ENCODE data around the gene PWWP2B. TPM values are rescaled to one million over a fixed set of nuclear protein-coding genes. Genes with fewer than 3 reads are reported as not detected.

Gene PWWP2B
- total RNA-seq, 1 experiment from 2014 or later: 12.2 TPM

DNA sequence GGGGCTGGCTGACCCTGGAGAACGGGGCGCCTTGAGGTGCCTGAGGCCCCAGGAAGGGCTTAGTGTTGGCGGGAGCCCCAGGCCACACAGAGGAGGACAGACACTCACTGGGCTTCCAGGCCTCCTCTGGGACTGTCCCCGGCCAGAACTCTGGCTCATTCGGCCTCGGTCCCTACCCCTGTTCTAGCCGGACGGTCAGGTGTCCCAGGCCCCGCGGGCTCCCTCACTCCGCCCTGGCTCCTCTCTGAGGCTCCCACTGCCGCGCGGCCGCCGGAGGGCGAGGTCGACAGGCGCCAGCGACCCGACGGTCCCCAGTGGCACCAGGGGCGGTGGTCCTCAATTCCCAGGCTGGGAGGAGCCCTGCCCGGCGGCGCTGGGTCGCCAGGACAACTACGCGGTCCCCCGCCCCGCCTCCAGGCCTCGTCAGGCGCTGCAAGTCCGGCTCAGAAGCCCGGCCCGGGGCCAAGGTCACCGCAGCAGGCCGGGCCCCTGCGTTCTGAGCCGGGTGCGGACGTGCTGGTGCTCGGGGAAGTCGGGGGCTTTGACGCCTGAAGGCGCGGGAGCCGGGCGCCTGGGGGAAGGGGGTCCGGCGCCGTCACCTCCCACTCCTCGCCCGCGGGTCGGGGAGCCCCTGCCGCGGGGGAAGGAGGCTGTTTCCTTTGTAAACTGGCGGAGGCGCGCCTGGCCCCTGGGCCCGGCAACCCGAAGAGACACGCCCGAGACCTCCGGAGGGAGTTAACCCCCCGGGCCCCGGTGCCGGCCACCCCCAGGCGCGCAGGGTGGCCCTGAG, 1.1 kb upstream of the PWWP2B start:
- Mint-ChIP-seq H3K27ac (no peak overlapping the region), H3K9me3 (peaks cover 10% of the 10 kb centered on the region), H3K36me3 (no peaks in the 10 kb centered on the region), H3K4me3 (no peak overlapping the region), H3K27me3 (ENCODE audit: low read depth) (peaks cover 4% of the 10 kb centered on the region; the same call in 1 of the 2 replicates), H3K4me1 (peaks cover 17% of the 10 kb centered on the region)
- CTCF ChIA-PET: no interaction called here
- POLR2A ChIA-PET: no interaction called here
- ATAC-seq (peak; percentile 67), DNase-seq (ENCODE audit: low spot score) (peak; percentile 81)
- TF ChIP-seq CREM (CRISPR knock-in tag; IDR thresholded peaks at IDR 0.05): 0 out of 2 replicates have a peak, but pooled peaks have one; percentile 23
- no peak for TF ChIP-seq TCF7 (CRISPR knock-in tag; IDR thresholded peaks at IDR 0.05; ENCODE audit: low read depth)
- TF ChIP-seq GTF2I (CRISPR knock-in tag; conservative IDR thresholded peaks at IDR 0.05): no peak
- no peak for TF ChIP-seq ZNF219 (CRISPR knock-in tag; IDR thresholded peaks at IDR 0.05; ENCODE audit: borderline replicate concordance)
- TF ChIP-seq, protein P1, sequence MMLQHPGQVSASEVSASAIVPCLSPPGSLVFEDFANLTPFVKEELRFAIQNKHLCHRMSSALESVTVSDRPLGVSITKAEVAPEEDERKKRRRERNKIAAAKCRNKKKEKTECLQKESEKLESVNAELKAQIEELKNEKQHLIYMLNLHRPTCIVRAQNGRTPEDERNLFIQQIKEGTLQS (CRISPR knock-in tag; conservative IDR thresholded peaks at IDR 0.05): no peak
- TF ChIP-seq EMX1 (CRISPR knock-in tag; IDR thresholded peaks at IDR 0.05): no peak
- TF ChIP-seq TP53 (CRISPR knock-in tag; IDR thresholded peaks at IDR 0.05): no peak
- peak; percentile 72; the same call in 1 of the 2 replicates for TF ChIP-seq FOXP1 (CRISPR knock-in tag; IDR thresholded peaks at IDR 0.05; ENCODE audit: borderline replicate concordance)
- TF ChIP-seq MYBL2 (CRISPR knock-in tag; IDR thresholded peaks at IDR 0.05): no peak
- TF ChIP-seq, protein P2, sequence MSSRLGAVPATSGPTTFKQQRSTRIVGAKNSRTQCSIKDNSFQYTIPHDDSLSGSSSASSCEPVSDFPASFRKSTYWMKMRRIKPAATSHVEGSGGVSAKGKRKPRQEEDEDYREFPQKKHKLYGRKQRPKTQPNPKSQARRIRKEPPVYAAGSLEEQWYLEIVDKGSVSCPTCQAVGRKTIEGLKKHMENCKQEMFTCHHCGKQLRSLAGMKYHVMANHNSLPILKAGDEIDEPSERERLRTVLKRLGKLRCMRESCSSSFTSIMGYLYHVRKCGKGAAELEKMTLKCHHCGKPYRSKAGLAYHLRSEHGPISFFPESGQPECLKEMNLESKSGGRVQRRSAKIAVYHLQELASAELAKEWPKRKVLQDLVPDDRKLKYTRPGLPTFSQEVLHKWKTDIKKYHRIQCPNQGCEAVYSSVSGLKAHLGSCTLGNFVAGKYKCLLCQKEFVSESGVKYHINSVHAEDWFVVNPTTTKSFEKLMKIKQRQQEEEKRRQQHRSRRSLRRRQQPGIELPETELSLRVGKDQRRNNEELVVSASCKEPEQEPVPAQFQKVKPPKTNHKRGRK (CRISPR knock-in tag; IDR thresholded peaks at IDR 0.05; ENCODE audit: borderline replicate concordance): no peak
- peak; percentile 50; the same call in 1 of the 2 replicates for TF ChIP-seq SP1 (CRISPR knock-in tag; conservative IDR thresholded peaks at IDR 0.05)
- TF ChIP-seq, protein P3, sequence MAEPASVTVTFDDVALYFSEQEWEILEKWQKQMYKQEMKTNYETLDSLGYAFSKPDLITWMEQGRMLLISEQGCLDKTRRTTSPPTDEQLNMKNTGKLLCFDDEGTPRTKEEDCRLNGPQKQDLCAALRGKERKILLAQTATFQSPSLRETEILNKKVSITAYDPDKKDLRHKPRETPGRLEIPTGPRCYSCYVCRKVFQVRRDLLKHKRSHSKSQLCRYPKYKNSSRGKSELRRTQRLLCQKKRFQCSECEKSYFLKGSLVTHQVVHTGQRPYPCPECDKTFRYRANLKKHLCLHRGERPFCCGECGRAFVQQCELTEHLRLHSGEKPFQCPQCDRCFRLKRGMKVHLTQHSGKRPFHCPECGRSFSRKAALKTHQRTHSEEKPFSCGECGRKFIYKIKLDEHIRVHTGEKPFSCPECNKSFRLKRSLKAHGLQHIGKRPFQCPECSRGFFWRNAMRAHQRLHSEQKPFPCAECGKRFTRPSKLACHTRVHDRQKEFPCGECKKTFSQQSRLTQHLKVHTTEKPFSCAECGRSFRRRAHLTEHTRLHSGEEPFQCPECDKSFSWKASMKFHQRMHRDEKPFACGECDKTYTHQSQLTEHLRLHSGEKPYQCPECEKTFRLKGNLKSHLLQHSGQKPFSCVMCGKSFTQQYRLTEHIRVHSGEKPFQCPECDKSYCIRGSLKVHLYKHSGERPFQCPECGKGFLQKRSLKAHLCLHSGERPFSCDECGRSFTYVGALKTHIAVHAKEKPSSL (CRISPR knock-in tag; conservative IDR thresholded peaks at IDR 0.05): no peak
- no peak for TF ChIP-seq ETV6 (CRISPR knock-in tag; IDR thresholded peaks at IDR 0.05)
- peak; percentile 55; the same call in 1 of the 2 replicates for TF ChIP-seq FOXK1 (CRISPR knock-in tag; IDR thresholded peaks at IDR 0.05)
- TF ChIP-seq, protein P4, sequence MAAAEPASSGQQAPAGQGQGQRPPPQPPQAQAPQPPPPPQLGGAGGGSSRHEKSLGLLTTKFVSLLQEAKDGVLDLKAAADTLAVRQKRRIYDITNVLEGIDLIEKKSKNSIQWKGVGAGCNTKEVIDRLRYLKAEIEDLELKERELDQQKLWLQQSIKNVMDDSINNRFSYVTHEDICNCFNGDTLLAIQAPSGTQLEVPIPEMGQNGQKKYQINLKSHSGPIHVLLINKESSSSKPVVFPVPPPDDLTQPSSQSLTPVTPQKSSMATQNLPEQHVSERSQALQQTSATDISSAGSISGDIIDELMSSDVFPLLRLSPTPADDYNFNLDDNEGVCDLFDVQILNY (CRISPR knock-in tag; IDR thresholded peaks at IDR 0.05): no peak
- TF ChIP-seq, protein P5, sequence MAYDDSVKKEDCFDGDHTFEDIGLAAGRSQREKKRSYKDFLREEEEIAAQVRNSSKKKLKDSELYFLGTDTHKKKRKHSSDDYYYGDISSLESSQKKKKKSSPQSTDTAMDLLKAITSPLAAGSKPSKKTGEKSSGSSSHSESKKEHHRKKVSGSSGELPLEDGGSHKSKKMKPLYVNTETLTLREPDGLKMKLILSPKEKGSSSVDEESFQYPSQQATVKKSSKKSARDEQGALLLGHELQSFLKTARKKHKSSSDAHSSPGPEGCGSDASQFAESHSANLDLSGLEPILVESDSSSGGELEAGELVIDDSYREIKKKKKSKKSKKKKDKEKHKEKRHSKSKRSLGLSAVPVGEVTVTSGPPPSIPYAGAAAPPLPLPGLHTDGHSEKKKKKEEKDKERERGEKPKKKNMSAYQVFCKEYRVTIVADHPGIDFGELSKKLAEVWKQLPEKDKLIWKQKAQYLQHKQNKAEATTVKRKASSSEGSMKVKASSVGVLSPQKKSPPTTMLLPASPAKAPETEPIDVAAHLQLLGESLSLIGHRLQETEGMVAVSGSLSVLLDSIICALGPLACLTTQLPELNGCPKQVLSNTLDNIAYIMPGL (CRISPR knock-in tag; IDR thresholded peaks at IDR 0.05): peak; percentile 40; the same call in 1 of the 2 replicates
- TF ChIP-seq GABPB1 (CRISPR knock-in tag; IDR thresholded peaks at IDR 0.05): peak; percentile 17; the same call in 1 of the 2 replicates
- TF ChIP-seq, protein P6, sequence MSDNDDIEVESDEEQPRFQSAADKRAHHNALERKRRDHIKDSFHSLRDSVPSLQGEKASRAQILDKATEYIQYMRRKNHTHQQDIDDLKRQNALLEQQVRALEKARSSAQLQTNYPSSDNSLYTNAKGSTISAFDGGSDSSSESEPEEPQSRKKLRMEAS (CRISPR knock-in tag; IDR thresholded peaks at IDR 0.05): peak; percentile 50; the same call in 1 of the 2 replicates

Data from WTC11 (cell line).